ENCODE results near the gene WDR72.

DNA sequence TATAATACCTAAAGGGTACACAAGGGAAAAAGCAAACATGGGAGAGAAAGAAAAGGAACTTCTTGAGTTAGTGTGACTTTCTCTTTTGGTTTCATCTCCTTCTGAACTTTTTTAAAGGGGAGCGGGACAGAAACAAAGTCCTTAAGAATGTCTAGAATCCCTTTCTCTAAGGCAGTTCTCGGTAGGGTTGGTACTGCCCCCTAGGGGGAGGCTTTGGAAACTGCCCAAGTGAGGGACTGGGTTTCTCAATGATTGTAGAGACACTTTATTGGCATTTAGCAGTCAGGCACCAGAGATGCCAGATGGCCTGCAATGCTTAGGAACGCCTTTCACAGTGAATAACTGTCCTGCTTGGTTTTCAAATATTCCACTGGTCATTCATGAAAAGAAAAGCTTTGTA is 172.7 kb downstream of the WDR72 start:
- TF ChIP-seq, protein P1, sequence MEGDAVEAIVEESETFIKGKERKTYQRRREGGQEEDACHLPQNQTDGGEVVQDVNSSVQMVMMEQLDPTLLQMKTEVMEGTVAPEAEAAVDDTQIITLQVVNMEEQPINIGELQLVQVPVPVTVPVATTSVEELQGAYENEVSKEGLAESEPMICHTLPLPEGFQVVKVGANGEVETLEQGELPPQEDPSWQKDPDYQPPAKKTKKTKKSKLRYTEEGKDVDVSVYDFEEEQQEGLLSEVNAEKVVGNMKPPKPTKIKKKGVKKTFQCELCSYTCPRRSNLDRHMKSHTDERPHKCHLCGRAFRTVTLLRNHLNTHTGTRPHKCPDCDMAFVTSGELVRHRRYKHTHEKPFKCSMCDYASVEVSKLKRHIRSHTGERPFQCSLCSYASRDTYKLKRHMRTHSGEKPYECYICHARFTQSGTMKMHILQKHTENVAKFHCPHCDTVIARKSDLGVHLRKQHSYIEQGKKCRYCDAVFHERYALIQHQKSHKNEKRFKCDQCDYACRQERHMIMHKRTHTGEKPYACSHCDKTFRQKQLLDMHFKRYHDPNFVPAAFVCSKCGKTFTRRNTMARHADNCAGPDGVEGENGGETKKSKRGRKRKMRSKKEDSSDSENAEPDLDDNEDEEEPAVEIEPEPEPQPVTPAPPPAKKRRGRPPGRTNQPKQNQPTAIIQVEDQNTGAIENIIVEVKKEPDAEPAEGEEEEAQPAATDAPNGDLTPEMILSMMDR (IDR thresholded peaks at IDR 0.05) = peak in 2 of 3 experiments; percentile 33 to 38
- no peak for TF ChIP-seq POLR2A (IDR thresholded peaks at IDR 0.05)

All from testis (tissue), 2 donors.